Measurements from ENCODE around the gene TPK1. TPM values are rescaled to one million over a fixed set of nuclear protein-coding genes. Genes with fewer than 3 reads are reported as not detected.

TPK1 gene
- total RNA-seq, 3 donors from 2014 or later (not counting 1 experiment from before 2014, with no cell fraction given): 20.9 to 28.6 (median 25.3) TPM

DNA sequence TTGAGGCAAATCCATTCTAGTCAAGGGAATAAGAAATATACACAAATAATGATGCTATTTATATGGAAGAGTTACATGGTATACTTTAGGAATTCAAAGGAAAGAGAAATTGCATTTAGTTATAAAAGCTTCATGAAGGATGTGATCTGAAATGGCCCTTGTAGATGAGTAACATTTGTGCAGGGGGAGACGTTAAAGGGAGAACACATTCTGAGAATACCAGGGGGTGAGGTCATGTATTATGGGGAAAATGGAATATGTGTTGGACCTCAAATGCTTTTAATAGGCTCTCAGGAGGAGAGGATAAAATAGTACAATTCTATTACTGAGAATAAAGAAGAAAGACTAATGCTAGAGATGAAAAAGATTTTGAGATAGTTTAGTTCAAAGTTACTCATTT lies 309.9 kb downstream of the TPK1 start:
- Histone ChIP-seq H3K4me1 (ENCODE audit: control insufficient read depth, insufficient read depth, low read length) (no peaks in the 10 kb centered on the region), H3K27me3 (ENCODE audit: control insufficient read depth, insufficient read depth, low read length) (no peaks in the 10 kb centered on the region), H3K36me3 (ENCODE audit: control insufficient read depth, insufficient read depth, low read length) (no peaks in the 10 kb centered on the region), H3K9me3 (ENCODE audit: control insufficient read depth, insufficient read depth, low read length) (no peaks in the 10 kb centered on the region), H3K4me3 (ENCODE audit: low read length) (no peak overlapping the region), H3K27ac (ENCODE audit: low read length) (no peak overlapping the region)
- H3K36me3 Mint-ChIP-seq: no peaks in the 10 kb centered on the region
- ATAC-seq (no peak), DNase-seq (no peak)
- no peaks in the 10 kb centered on the region for H3K9me3 Mint-ChIP-seq
- intact Hi-C loops (cut with micrococcal nuclease): no loop called here
- H3K27me3 Mint-ChIP-seq (ENCODE audit: low read depth in 2 of 2): no peaks in the 10 kb centered on the region
- TF ChIP-seq, protein P1, sequence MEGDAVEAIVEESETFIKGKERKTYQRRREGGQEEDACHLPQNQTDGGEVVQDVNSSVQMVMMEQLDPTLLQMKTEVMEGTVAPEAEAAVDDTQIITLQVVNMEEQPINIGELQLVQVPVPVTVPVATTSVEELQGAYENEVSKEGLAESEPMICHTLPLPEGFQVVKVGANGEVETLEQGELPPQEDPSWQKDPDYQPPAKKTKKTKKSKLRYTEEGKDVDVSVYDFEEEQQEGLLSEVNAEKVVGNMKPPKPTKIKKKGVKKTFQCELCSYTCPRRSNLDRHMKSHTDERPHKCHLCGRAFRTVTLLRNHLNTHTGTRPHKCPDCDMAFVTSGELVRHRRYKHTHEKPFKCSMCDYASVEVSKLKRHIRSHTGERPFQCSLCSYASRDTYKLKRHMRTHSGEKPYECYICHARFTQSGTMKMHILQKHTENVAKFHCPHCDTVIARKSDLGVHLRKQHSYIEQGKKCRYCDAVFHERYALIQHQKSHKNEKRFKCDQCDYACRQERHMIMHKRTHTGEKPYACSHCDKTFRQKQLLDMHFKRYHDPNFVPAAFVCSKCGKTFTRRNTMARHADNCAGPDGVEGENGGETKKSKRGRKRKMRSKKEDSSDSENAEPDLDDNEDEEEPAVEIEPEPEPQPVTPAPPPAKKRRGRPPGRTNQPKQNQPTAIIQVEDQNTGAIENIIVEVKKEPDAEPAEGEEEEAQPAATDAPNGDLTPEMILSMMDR (IDR thresholded peaks at IDR 0.05): no peak
- H3K27ac Mint-ChIP-seq: no peak overlapping the region
- H3K4me1 Mint-ChIP-seq: peaks cover 14 to 18% of the 10 kb centered on the region in 2 donors
- no peak overlapping the region for H3K4me3 Mint-ChIP-seq
- 86% methylated on average over 1 of the region's 1 CpG for WGBS (ENCODE audit: insufficient coverage)

DNA sequence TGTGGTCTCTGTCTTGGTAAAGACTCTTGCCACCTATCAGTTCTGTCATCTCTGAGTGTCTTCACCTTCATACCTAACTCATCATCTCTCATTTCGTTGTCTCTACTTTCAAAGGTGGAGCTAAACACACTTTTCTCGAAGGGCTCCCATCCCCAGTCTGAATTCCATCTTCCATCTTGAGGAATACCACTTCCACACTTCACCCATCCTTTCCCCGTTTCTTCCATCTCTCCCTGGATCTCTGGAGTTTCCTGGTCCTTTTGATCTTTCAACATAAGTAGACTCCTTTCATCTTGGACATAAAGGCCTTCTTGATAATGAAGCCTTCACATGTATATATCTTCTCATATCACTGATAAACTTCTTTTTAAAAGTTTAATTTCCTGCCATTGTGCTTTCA lies 311.6 kb downstream of the TPK1 start:
- Mint-ChIP-seq H3K4me3 (no peak overlapping the region), H3K36me3 (no peaks in the 10 kb centered on the region), H3K9me3 (no peaks in the 10 kb centered on the region), H3K27me3 (ENCODE audit: low read depth in 2 of 2) (no peaks in the 10 kb centered on the region), H3K27ac (no peak overlapping the region), H3K4me1 (peaks cover 3 to 9% of the 10 kb centered on the region in 2 donors)
- 80% methylated on average over 3 of the region's 3 CpGs for WGBS (ENCODE audit: insufficient coverage)
- no peaks in the 10 kb centered on the region for H3K4me1 ChIP-seq (ENCODE audit: control insufficient read depth, insufficient read depth, low read length)
- no peak for DNase-seq
- no peaks in the 10 kb centered on the region for H3K9me3 ChIP-seq (ENCODE audit: control insufficient read depth, insufficient read depth, low read length)
- no peaks in the 10 kb centered on the region for H3K27me3 ChIP-seq (ENCODE audit: control insufficient read depth, insufficient read depth, low read length)
- no peak for ATAC-seq
- H3K36me3 ChIP-seq (ENCODE audit: control insufficient read depth, insufficient read depth, low read length): no peaks in the 10 kb centered on the region
- H3K27ac ChIP-seq (ENCODE audit: low read length): no peak overlapping the region
- no peak overlapping the region for H3K4me3 ChIP-seq (ENCODE audit: low read length)
- intact Hi-C loops (cut with micrococcal nuclease): no loop called here
- TF ChIP-seq, protein P1 (IDR thresholded peaks at IDR 0.05): no peak

DNA sequence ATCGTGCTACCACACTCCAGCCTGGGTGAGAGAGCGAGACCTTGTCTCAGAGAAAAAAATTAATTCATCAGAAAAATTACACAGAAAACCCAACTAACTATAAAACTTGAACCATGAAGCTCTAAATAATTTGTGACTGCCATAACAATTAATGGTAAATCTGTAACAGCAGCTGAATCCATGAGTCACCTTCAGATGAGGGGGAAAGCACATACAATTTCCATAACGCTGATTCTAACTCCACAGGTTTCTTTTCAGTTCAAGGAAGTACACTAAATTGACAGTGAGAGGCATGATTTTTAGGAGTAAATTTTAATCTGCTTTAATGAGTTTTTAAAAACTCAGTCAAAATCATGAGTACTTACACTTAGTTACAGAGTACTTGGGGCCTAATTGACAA lies 312.2 kb downstream of the TPK1 start:
- H3K36me3 Mint-ChIP-seq: no peaks in the 10 kb centered on the region
- 97% methylated on average over 3 of the region's 3 CpGs for WGBS (ENCODE audit: insufficient coverage)

DNA sequence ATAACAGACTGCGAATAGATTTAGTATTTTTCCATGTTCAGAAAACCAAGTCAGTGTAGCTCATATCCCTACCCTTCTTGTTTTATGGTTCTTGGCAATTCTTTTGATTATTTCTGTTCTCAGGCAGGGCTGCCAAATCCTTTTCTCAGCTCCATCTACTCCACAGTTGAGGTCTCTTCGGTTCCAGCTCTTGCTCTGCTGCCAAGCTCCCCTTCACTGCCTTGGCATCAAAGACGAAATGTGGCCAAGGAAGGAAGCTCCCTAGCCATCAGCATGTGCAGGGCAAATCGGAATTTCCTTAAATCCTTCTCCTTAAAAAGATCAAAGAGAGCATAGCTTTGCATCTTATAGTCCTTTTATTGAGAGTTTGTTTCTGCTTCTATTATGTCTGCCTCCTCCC lies 315.9 kb downstream of the TPK1 start:
- Histone ChIP-seq H3K36me3 (ENCODE audit: control insufficient read depth, insufficient read depth, low read length) (no peaks in the 10 kb centered on the region), H3K4me1 (ENCODE audit: control insufficient read depth, insufficient read depth, low read length) (no peaks in the 10 kb centered on the region), H3K9me3 (ENCODE audit: control insufficient read depth, insufficient read depth, low read length) (no peaks in the 10 kb centered on the region), H3K27ac (ENCODE audit: low read length) (no peak overlapping the region), H3K27me3 (ENCODE audit: control insufficient read depth, insufficient read depth, low read length) (no peaks in the 10 kb centered on the region), H3K4me3 (ENCODE audit: low read length) (no peak overlapping the region)
- Mint-ChIP-seq H3K4me1 (peaks cover 5 to 10% of the 10 kb centered on the region in 2 donors), H3K27me3 (ENCODE audit: low read depth in 2 of 2) (no peaks in the 10 kb centered on the region), H3K9me3 (no peaks in the 10 kb centered on the region), H3K4me3 (no peak overlapping the region), H3K27ac (no peak overlapping the region), H3K36me3 (no peaks in the 10 kb centered on the region)
- TF ChIP-seq, protein P1 (IDR thresholded peaks at IDR 0.05): no peak
- intact Hi-C loops (cut with micrococcal nuclease): no loop called here
- 86% methylated on average over 4 of the region's 4 CpGs for WGBS (ENCODE audit: insufficient coverage)
- DNase-seq: no peak
- no peak for ATAC-seq

More for the DNA sequence above, 312.2 kb downstream of the TPK1 start:
- no peaks in the 10 kb centered on the region for H3K27me3 Mint-ChIP-seq (ENCODE audit: low read depth in 2 of 2)
- H3K27me3 ChIP-seq (ENCODE audit: control insufficient read depth, insufficient read depth, low read length): no peaks in the 10 kb centered on the region
- TF ChIP-seq, protein P1 (IDR thresholded peaks at IDR 0.05): no peak
- no peaks in the 10 kb centered on the region for H3K9me3 ChIP-seq (ENCODE audit: control insufficient read depth, insufficient read depth, low read length)
- no peak overlapping the region for H3K4me3 Mint-ChIP-seq
- no peak overlapping the region for H3K27ac ChIP-seq (ENCODE audit: low read length)
- ATAC-seq: no peak
- H3K27ac Mint-ChIP-seq: no peak overlapping the region
- no peaks in the 10 kb centered on the region for H3K36me3 ChIP-seq (ENCODE audit: control insufficient read depth, insufficient read depth, low read length)
- no peaks in the 10 kb centered on the region for H3K4me1 ChIP-seq (ENCODE audit: control insufficient read depth, insufficient read depth, low read length)
- no peak for DNase-seq
- no peaks in the 10 kb centered on the region for H3K9me3 Mint-ChIP-seq
- no peak overlapping the region for H3K4me3 ChIP-seq (ENCODE audit: low read length)
- intact Hi-C loops (cut with micrococcal nuclease): no loop called here
- H3K4me1 Mint-ChIP-seq: peaks cover 0 to 6% of the 10 kb centered on the region in 2 donors
